Suprapubic skin (tissue), 4 donors: ENCODE results near the gene SMTNL1. TPM values are rescaled to one million over a fixed set of nuclear protein-coding genes. Genes with fewer than 3 reads are reported as not detected.

ENCODE experiments used
- DNase-seq, 2 donors: peaks; one replicate each; pipeline ENCODE4 v3.0.0-alpha.2; 2019; ENCODE audit warnings: low spot score in 2 of 2
- H3K27ac ChIP-seq: fragments of 200-600 bp; sonication (generic); one replicate; pipeline ENCODE4 v1.5.1; 2019
- H3K27me3 ChIP-seq: fragments of 200-600 bp; sonication (generic); one replicate; pipeline ENCODE4 v1.5.1; 2019
- H3K36me3 ChIP-seq: fragments of 200-600 bp; sonication (generic); one replicate; pipeline ENCODE4 v1.5.1; 2019
- H3K4me1 ChIP-seq: fragments of 200-600 bp; sonication (generic); one replicate; pipeline ENCODE4 v1.5.1; 2019
- H3K4me3 ChIP-seq: fragments of 200-600 bp; sonication (generic); one replicate; pipeline ENCODE4 v1.5.1; 2019; ENCODE audit warnings: mild to moderate bottlenecking
- H3K9me3 ChIP-seq: fragments of 200-600 bp; sonication (generic); one replicate; pipeline ENCODE4 v1.5.1; 2019
- EP300 ChIP-seq: sonication (generic); formaldehyde crosslinking; IDR thresholded peaks from one replicate; pipeline ENCODE4 v1.6.1; 2017; ENCODE audit warnings: antibody characterized with exemption
- POLR2A ChIP-seq, 2 donors: fragments of 450-650 bp; IDR thresholded peaks; one replicate each; pipeline ENCODE4 v1.6.1; 2017; ENCODE audit warnings: antibody characterized with exemption in 2 of 2, mild to moderate bottlenecking in 2 of 2, moderate library complexity in 2 of 2
- POLR2AphosphoS5 ChIP-seq, 3 donors: sonication (generic); formaldehyde crosslinking; IDR thresholded peaks; one replicate each; pipeline ENCODE4 v1.6.1; 2017; ENCODE audit warnings: antibody characterized with exemption in 3 of 3
- WGBS: methylation state at CpG from one replicate; pipeline ENCODE4 v1.1.5; 2018; 5-methylcytosine and 5-hydroxymethylcytosine counted together
- total RNA-seq, 4 donors: library from RNA; depleted of rRNA; stranded (reverse); fragments of >200 nt; gene quantifications; one replicate each; pipeline ENCODE4 v1.1.0, GENCODE V29; 2016
- TF ChIP-seq, protein P1 (sequence below), 2 donors: fragments of 200-600 bp in 1 of 2; fragments of 450-650 bp in 1 of 2; sonication (generic) in 1 of 2; IDR thresholded peaks; one replicate each; pipeline ENCODE4 v1.5.1; 2016 to 2019; ENCODE audit warnings: antibody characterized with exemption in 2 of 2, mild to moderate bottlenecking in 1 of 2, moderate library complexity in 1 of 2

SMTNL1 gene
- total RNA-seq, 4 donors from 2014 or later: not detected

DNA sequence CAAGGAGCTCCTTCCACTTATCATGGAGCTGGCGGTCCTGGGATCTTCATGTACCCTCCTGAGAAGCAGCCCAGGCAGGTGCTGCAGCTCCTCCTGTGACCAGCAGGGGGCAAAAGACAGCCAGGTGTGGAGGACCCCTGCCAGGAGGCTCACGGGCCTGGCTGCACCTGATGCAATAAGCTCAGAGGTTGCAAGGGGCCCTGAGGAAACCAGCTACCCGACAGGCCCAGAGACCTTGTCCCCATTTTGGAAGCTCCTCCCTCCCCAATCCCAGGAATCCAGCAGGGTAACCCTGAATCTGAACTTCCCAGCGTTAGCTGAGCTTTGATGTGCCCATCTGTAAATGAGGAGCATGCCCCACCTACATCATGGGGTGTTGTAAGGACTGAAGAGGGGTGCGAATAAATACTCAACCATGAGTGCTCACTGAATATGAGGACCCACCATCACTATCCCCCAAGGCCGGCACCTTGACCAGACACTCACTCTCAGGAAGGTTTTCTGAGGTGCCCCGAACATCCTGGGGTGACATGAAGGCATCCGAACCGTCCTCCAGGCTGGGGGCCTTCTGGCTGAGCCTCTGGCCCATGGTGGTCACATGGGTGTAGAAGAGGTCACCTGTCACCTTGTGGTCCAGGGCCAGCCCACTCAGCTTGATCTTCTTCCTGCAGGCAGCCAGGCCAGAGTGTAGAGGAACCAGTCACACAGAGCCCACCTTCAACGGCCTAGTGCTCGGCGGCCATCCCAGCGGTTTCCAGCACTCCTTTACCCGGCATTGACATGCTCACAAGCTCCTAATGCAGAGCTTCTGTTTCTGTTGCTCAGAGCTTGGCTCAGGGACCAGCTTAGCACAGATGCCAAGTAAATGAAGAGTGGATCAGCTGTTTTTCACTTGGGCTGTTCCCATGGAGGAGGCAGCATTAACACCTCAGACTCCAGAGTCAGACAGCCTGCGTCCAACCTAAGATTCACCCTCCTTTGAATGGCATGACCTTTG, 43.6 kb upstream of the SMTNL1 start:
- TF ChIP-seq, protein P1, sequence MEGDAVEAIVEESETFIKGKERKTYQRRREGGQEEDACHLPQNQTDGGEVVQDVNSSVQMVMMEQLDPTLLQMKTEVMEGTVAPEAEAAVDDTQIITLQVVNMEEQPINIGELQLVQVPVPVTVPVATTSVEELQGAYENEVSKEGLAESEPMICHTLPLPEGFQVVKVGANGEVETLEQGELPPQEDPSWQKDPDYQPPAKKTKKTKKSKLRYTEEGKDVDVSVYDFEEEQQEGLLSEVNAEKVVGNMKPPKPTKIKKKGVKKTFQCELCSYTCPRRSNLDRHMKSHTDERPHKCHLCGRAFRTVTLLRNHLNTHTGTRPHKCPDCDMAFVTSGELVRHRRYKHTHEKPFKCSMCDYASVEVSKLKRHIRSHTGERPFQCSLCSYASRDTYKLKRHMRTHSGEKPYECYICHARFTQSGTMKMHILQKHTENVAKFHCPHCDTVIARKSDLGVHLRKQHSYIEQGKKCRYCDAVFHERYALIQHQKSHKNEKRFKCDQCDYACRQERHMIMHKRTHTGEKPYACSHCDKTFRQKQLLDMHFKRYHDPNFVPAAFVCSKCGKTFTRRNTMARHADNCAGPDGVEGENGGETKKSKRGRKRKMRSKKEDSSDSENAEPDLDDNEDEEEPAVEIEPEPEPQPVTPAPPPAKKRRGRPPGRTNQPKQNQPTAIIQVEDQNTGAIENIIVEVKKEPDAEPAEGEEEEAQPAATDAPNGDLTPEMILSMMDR (IDR thresholded peaks at IDR 0.05): peak; percentile 63 to 91
- no peak for TF ChIP-seq POLR2AphosphoS5 (IDR thresholded peaks at IDR 0.05)
- TF ChIP-seq POLR2A (IDR thresholded peaks at IDR 0.05): no peak
- Histone ChIP-seq H3K27me3 (no peaks in the 10 kb centered on the region), H3K36me3 (peaks cover 34% of the 10 kb centered on the region), H3K27ac (no peak overlapping the region), H3K9me3 (no peaks in the 10 kb centered on the region), H3K4me3 (no peak overlapping the region), H3K4me1 (peaks cover 5% of the 10 kb centered on the region)
- no peak for DNase-seq
- 41% methylated on average over 6 of the region's 15 CpGs for WGBS

DNA sequence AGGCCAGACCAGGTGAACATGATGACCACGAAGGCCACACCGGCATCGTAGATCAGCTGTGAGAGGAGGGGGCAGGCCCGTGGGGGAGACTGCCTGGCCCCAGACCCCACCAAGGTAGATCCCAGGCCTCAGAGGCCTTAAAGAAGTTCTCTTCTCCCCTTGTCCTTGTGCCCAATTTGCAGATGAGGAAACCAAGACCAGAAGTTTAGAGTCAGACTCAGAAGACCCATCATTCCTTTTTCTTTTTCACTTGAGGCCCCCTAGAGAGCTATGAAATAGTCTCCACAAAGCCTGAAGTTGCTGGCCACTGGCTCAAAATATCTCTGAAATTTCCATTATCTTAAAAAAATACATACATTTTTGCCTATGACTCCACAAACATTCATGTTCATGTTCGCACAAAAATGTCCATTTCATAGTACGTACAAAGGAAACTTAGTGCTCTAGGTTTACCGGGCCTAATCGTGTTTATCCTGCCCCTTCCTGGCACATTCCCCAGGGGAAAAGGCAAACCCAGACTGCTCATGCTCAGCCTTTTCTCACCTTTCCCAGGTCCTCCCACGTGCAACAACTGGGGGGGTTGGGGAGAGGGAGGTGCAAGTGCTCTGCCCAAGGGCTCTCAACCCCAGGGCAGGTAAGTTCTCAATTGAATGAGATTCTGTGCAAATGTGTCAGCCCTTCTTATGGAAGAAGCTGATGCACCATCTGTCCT, 41.1 kb upstream of the SMTNL1 start:
- Histone ChIP-seq H3K9me3 (no peaks in the 10 kb centered on the region), H3K36me3 (peaks cover 12% of the 10 kb centered on the region), H3K27ac (no peak overlapping the region), H3K4me1 (peaks cover 25% of the 10 kb centered on the region), H3K27me3 (no peaks in the 10 kb centered on the region), H3K4me3 (no peak overlapping the region)
- WGBS: 84% methylated on average over 9 of the region's 9 CpGs
- TF ChIP-seq, protein P1 (IDR thresholded peaks at IDR 0.05): no peak
- TF ChIP-seq EP300: no peak
- TF ChIP-seq POLR2AphosphoS5 (IDR thresholded peaks at IDR 0.05): no peak
- no peak for TF ChIP-seq POLR2A (IDR thresholded peaks at IDR 0.05)
- no peak for DNase-seq

DNA sequence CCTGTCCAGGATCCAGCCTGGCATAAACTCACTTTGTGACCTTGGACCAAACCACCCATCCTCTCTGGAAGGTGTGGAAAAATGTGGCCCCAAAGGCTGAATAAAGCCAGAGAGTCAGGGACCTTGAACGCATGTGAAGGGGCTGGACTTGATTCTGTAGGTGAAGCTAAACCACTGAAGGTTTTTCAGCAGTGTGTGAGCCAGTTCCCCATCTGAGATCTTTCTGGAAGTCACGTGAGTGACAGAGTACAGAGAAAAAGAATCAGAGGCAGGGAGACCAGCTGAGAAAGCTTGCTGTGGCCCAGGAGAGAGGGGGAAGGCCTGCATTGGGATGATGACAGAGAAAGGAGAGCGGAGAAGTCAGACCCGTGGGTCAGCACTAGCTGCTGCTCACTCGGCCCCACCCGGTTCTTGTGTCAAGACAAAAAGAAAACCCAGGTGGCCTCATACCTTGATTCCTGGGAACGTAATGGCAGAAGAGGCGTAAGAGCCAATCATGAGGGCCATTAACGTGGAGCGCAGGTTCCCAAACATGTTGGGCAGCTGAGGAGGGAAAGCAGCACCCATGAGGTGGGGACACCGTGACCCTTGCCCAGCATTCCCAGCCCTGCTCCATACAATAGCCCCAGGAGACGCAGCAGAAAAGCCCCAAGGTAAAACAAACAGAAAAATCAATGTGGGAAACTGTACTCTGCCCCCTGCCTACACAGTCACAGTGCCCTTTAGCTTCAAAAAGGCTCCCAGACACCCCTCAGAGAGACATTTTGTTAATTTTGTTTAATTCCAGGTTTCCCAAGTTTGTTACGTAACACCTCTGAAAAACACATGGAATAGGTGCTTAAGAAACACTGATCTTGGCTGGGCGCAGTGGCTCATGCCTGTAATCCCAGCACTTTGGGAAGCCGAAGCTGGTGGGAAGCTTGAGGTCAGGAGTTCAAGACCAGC, 39.8 kb upstream of the SMTNL1 start:
- Histone ChIP-seq H3K4me1 (peaks cover 25% of the 10 kb centered on the region), H3K27ac (no peak overlapping the region), H3K4me3 (no peak overlapping the region), H3K9me3 (no peaks in the 10 kb centered on the region), H3K27me3 (no peaks in the 10 kb centered on the region), H3K36me3 (peaks cover 7% of the 10 kb centered on the region)
- no peak for DNase-seq
- TF ChIP-seq POLR2A (IDR thresholded peaks at IDR 0.05) (no peak), EP300 (no peak), POLR2AphosphoS5 (IDR thresholded peaks at IDR 0.05) (no peak)
- TF ChIP-seq, protein P1 (IDR thresholded peaks at IDR 0.05): no peak
- WGBS: 91% methylated on average over 15 of the region's 15 CpGs

DNA sequence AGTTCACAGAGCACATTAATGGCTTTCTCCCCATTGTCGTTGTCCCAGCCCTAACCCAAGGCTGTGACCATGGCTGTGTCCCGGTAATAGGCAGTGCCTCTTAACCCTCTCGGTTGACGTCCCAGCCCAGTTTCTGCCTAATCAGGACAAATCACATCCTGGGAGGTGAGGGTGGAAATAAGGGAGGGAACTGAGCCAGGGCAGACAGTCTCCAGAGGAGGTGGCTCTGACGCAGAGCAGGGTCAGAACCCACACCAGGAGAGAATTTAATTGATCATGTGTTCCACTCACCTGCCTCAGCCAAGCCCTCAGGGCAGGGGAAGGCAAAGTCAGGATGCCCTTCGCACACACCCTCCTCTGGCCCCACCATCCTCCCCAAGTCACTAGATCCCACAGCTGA, 38.9 kb upstream of the SMTNL1 start:
- no peak for DNase-seq
- no peaks in the 10 kb centered on the region for H3K27me3 ChIP-seq
- H3K4me3 ChIP-seq: no peak overlapping the region
- 65% methylated on average over 6 of the region's 6 CpGs for WGBS
- H3K36me3 ChIP-seq: peaks cover 7% of the 10 kb centered on the region
- H3K9me3 ChIP-seq: no peaks in the 10 kb centered on the region
- TF ChIP-seq POLR2AphosphoS5 (IDR thresholded peaks at IDR 0.05): no peak
- TF ChIP-seq, protein P1 (IDR thresholded peaks at IDR 0.05): no peak
- TF ChIP-seq EP300: no peak
- no peak for TF ChIP-seq POLR2A (IDR thresholded peaks at IDR 0.05)
- no peak overlapping the region for H3K27ac ChIP-seq
- peaks cover 25% of the 10 kb centered on the region for H3K4me1 ChIP-seq
